ENCODE data around the gene EIF1AD.

The EIF1AD gene

DNA sequence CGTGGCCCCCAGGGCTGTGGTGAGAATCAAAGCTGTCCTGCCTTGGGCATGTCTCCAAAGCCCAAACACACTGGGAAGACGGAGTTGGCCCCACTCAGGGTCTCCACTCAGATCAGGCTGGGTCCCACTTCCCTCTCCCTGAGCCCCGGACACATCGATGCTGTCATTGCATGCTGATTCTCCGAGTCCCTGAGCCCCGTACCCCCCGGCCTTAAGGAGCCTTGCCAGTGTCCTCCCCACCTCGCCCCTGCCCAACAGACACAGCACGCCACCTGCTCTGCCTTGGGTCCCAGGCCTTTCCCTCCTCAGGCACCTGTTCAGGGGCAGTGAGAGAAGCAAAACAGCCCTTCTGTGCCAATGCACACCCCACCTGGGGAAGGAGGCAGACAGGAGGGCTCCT lies 14.6 kb downstream of the EIF1AD start:
- TF ChIP-seq, protein P1, sequence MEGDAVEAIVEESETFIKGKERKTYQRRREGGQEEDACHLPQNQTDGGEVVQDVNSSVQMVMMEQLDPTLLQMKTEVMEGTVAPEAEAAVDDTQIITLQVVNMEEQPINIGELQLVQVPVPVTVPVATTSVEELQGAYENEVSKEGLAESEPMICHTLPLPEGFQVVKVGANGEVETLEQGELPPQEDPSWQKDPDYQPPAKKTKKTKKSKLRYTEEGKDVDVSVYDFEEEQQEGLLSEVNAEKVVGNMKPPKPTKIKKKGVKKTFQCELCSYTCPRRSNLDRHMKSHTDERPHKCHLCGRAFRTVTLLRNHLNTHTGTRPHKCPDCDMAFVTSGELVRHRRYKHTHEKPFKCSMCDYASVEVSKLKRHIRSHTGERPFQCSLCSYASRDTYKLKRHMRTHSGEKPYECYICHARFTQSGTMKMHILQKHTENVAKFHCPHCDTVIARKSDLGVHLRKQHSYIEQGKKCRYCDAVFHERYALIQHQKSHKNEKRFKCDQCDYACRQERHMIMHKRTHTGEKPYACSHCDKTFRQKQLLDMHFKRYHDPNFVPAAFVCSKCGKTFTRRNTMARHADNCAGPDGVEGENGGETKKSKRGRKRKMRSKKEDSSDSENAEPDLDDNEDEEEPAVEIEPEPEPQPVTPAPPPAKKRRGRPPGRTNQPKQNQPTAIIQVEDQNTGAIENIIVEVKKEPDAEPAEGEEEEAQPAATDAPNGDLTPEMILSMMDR (conservative IDR thresholded peaks at IDR 0.05; ENCODE audit: low read depth, low read length): no peak
- Histone ChIP-seq H3K79me2 (ENCODE audit: insufficient read depth, low read depth) (no peaks in the 10 kb centered on the region), H3K9ac (no peak overlapping the region), H3K4me3 (IDR thresholded peaks at IDR 0.05; ENCODE audit: insufficient read depth, low read depth, low read length) (no peak overlapping the region), H2AFZ (ENCODE audit: low read depth) (no peak overlapping the region), H4K20me1 (ENCODE audit: insufficient read depth) (no peaks in the 10 kb centered on the region), H3K36me3 (ENCODE audit: insufficient read depth) (no peaks in the 10 kb centered on the region), H3K27ac (no peak overlapping the region), H3K27me3 (ENCODE audit: insufficient read depth, low read depth) (no peaks in the 10 kb centered on the region), H3K4me2 (no peak overlapping the region), H3K4me1 (ENCODE audit: low read depth, poor library complexity, severe bottlenecking) (peaks cover 3% of the 10 kb centered on the region)

DNA sequence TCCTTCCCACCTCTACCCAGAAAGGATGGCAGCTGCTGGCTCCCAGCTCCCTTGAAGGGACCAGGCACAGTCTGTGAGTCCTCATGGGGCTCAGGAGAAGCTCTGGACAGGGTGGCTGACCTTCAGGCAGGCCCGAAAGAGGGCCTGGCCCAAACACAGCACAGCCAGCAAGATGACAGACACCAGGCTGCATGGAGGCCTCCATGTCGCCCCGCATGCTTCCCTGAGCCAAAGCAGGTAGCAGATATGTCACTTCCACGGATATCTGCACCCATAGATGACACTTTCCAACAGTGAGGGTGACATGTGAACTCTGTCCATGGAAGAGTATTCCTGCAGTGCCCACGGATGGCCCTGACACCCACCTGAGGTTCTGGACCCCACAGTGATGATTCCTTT lies 18.4 kb downstream of the EIF1AD start:
- Histone ChIP-seq H3K9ac (no peak overlapping the region), H4K20me1 (ENCODE audit: insufficient read depth) (no peaks in the 10 kb centered on the region), H3K36me3 (ENCODE audit: insufficient read depth) (no peaks in the 10 kb centered on the region), H3K27me3 (ENCODE audit: insufficient read depth, low read depth) (no peaks in the 10 kb centered on the region), H3K4me1 (ENCODE audit: low read depth, poor library complexity, severe bottlenecking) (no peaks in the 10 kb centered on the region), H2AFZ (ENCODE audit: low read depth) (no peak overlapping the region), H3K79me2 (ENCODE audit: insufficient read depth, low read depth) (no peaks in the 10 kb centered on the region), H3K4me3 (IDR thresholded peaks at IDR 0.05; ENCODE audit: insufficient read depth, low read depth, low read length) (no peak overlapping the region), H3K4me2 (no peak overlapping the region), H3K27ac (no peak overlapping the region)
- TF ChIP-seq, protein P1 (conservative IDR thresholded peaks at IDR 0.05; ENCODE audit: low read depth, low read length): no peak

DNA sequence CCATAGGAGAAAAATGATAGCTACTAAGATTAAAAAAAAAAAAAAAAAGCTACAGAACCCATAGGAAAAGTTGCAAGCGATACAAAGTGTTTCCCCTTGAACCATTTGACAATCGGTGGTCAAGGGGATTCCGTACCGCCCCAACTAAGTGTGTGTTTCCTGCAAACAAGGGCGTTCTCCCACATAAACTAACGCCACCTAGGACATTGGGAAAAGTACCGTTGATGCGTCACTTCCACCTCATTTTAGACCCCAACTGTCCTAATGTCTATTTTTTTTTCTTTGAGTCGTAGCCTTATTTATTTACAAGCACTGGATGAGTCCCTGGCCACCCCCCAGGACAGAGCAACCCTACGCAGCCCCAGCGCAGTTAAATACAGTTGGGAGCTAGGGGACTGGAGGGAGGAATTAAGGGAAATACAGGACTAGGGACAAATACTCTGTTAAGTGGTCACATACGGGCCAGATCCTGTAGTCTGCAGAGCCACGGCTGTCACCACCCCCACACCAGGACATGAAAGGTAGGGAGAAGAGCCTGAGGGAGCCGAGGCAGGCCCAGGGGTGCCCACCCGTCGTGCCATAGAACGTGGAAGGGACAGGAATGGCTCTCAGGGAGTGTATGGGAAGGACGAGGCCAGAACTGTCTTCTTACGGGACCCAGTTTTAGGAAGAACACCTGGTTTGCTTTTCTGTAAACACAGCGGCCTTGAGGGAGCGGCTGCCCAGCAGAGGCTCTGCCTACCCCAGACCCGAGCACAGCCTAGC lies 19.0 kb downstream of the EIF1AD start:
- H3K27me3 ChIP-seq (ENCODE audit: insufficient read depth, low read depth): no peaks in the 10 kb centered on the region
- no peak overlapping the region for H3K4me2 ChIP-seq
- no peak overlapping the region for H2AFZ ChIP-seq (ENCODE audit: low read depth)
- H3K36me3 ChIP-seq (ENCODE audit: insufficient read depth): no peaks in the 10 kb centered on the region
- no peaks in the 10 kb centered on the region for H3K4me1 ChIP-seq (ENCODE audit: low read depth, poor library complexity, severe bottlenecking)
- no peak overlapping the region for H3K9ac ChIP-seq
- TF ChIP-seq, protein P1 (conservative IDR thresholded peaks at IDR 0.05; ENCODE audit: low read depth, low read length): no peak
- H3K4me3 ChIP-seq (IDR thresholded peaks at IDR 0.05; ENCODE audit: insufficient read depth, low read depth, low read length): no peak overlapping the region
- H3K79me2 ChIP-seq (ENCODE audit: insufficient read depth, low read depth): no peaks in the 10 kb centered on the region
- H3K27ac ChIP-seq: no peak overlapping the region
- H4K20me1 ChIP-seq (ENCODE audit: insufficient read depth): no peaks in the 10 kb centered on the region

DNA sequence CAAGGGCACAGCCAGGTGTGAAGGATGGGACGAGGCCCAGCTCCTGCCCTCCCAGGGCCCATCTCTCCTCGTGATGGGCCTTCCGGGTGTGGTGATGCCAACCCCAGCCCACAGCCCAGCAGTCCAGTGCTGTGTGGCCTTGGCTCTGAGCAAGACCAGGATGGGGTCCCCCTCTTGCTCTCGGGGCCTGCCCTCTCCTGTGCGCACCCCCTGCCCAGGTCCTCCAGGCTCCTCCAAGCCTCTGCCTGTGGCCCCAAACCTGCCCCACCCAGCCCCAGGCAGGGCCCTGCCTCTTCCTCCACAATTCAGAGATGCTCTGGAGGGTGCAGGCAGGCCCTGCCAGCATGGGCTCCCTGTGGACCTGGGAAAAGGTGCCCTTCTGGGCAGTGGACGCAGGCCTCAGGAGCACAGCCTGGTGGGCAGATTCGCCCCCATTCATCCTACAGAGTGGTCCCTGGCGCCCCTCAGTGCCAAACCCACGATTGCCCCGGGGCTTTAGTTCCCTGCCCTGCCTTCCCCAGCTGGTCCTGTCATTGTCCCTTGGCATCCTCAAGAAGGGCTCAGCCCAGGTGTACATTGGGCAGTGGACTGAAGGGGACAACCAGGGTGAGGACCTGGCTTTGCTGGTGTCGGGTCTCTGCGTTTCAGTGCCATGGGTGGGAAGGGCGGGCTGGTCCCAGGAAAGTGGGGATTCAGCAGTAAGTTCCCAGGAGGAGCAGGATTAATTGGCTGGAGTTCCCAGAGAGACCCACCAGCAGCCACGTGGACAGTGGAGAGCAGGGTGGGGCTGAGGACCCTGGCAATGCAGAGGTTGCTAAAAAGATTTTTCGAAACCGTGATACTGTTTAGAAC lies 19.8 kb downstream of the EIF1AD start:
- Histone ChIP-seq H2AFZ (ENCODE audit: low read depth) (no peak overlapping the region), H3K79me2 (ENCODE audit: insufficient read depth, low read depth) (no peaks in the 10 kb centered on the region), H3K4me2 (no peak overlapping the region), H3K4me3 (IDR thresholded peaks at IDR 0.05; ENCODE audit: insufficient read depth, low read depth, low read length) (no peak overlapping the region), H4K20me1 (ENCODE audit: insufficient read depth) (no peaks in the 10 kb centered on the region), H3K9ac (no peak overlapping the region), H3K27me3 (ENCODE audit: insufficient read depth, low read depth) (no peaks in the 10 kb centered on the region), H3K27ac (no peak overlapping the region), H3K36me3 (ENCODE audit: insufficient read depth) (no peaks in the 10 kb centered on the region), H3K4me1 (ENCODE audit: low read depth, poor library complexity, severe bottlenecking) (no peaks in the 10 kb centered on the region)
- TF ChIP-seq, protein P1 (conservative IDR thresholded peaks at IDR 0.05; ENCODE audit: low read depth, low read length): no peak
